GM18867 (cell line): Measurements from ENCODE around the gene RRP12.
"Not testable (repeated sequence)": the region's sequence is repeated elsewhere in the genome, so short reads cannot be mapped to it uniquely, and the experiment has no call there.

Experiments used
- ATAC-seq: cut with Tn5 transposase; IDR thresholded peaks from one replicate; pipeline ENCODE4 v1.9.1; 2021; ENCODE audit warnings: mild to moderate bottlenecking, moderate library complexity; ENCODE audit not compliant: unreplicated experiment

Gene RRP12

DNA sequence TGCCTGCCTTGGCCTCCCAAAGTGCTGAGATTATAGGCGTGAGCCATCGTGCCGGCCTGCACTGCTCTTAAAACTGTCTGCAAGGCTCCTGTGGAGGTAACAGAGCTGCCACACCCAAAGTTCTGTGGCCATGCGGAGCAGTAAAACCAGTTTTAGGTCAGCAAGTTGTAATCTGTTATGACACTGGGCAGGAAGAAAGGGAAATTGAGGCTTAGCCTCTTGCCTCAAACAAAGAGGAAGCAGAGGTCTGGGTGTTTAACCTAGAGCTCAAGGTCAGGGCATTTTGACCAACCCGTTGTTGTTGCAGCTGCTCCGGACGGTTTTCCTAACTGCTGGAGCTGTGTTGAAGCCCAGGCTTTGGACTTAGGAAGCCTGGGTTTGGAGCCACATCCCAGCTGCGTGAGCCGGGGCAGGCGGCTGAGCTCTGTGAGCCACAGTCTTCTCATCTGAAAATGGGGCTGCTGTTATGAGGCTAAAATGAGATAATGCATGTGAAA lies 7.4 kb upstream of the RRP12 start:
- ATAC-seq: no peak

GRCh38 chr10:97407952-97408248 lies 6.8 kb upstream of the RRP12 start:
- no peak for ATAC-seq

DNA sequence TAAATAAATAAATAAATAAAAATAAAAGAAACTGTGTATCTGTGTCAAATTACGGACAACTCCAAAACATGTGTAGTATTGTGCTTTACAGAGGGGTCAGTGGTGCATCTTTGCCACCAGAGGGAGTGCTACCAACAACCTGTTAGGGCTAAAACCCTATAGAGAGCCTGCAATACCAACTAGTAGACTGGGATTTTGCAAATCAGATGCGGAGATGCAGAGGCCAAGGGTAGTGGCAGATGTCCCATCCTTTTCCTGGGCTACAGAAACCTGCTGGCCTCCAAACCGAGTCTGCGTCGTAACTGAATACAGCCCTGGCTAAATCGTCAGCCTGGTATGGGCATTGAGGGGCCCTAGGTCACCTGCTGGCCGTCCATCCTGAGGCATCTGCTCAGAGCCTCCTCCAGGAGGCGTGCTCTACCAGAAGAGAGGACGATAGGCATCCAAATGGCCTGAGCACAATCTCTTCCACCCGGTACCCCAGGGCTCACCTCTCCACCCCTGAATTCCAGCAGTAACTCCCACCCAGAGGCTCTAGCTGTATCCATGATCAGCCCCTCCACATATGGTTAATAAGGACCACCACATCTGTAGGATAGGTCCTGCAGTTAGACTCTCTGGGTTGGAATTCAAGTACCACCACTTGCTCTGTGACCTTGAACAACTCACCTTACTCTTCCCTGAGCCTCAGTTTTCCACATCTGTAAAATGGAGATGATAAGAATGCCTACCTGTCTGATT lies 6.2 kb upstream of the RRP12 start:
- peak; percentile 90 for ATAC-seq

DNA sequence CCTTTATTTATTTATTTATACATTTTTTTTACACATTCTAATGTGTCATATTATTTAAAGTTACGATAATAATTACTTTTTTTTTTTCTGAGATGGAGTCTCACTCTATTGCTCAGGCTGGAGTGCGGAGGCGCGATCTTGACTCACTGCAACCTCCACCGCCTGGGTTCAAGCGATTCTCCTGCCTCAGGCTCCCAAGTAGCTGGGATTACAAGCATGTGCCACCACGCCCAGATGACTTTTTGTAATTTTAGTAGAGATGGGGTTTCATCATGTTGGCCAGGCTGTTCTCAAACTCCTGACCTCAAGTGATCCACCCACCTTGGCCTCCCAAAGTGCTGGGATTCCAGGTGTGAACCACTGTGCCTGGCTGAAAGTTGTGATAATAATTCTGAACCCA lies 5.3 kb upstream of the RRP12 start:
- not testable (repeated sequence) for ATAC-seq

- no peak for ATAC-seq
Measured at GRCh38 chr10:97406064-97406463, 4.9 kb upstream of the RRP12 start.

DNA sequence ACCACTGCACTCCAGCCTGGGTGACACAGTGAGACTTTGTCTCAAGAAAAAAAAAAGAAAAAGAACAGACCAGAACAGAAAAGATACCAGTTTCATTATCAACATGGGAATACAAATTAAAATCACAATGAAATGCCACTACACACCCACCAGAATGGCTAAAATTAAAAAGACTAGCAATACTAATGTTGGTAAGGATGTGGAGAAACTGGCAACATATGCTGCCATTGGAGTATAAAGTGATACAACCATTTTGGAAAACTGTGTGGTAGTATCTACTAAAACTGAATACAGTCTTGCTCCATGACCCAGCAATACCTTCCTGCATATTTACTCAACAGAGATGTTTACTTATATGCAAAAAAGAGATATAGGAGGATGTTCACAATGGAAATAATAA lies 2.9 kb upstream of the RRP12 start:
- ATAC-seq: no peak

DNA sequence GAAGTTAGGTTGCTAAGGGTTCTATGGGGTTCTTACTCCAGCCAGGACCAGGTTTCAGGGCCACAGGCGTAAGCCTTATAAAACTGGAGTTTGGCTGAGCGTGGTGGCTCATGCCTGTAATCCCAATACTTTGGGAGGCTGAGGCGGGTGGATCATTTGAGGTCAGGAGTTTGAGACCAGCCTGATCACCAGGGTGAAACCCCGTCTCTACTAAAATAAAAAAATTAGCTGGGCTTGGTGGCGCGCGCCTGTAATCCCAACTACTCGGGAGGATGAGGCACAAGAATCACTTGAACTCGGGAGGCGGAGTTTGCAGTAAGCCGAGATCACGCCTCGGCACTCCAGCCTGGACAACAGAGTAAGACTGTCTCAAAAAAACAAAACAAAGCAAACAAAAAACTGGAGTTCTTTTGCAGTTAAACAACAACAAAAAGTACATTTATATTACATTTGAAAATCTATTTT lies 347 bp upstream of the RRP12 start:
- ATAC-seq: no peak

DNA sequence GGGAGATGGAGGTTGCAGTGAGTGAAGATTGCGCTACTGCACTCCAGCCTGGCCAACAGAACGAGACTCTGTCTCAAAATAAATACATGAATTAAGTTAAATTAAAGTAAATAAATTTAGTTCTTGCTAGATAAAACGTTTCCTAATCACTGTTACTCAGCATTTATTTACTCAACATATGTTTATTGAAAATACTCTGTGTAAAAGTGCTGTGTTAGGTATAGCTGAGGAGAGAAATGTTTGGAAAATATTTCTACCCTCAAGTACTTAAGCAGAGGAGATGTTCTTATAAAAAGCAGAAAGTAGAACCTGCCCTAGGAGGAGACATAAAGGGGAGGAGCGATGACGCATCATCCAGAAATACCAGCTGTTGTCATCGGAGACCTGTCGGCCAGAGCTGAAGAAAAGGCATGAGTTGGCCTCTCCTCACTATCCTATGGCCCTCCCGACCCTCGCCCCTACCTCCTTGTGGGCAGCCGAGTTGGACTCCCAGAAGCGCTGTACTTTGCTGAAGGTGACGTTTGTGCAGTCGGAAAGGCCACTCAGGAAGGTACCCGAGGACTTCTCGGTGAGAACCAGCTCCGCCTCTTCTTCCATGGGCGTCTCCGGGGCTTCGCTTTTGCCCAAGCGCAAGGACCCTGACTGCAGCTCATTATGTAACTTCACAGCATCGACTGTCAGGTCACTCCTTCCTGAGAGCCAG lies 1.1 kb downstream of the RRP12 start:
- no peak for ATAC-seq

GRCh38 chr10:97396056-97396455 lies 5.1 kb downstream of the RRP12 start:
- no peak for ATAC-seq

DNA sequence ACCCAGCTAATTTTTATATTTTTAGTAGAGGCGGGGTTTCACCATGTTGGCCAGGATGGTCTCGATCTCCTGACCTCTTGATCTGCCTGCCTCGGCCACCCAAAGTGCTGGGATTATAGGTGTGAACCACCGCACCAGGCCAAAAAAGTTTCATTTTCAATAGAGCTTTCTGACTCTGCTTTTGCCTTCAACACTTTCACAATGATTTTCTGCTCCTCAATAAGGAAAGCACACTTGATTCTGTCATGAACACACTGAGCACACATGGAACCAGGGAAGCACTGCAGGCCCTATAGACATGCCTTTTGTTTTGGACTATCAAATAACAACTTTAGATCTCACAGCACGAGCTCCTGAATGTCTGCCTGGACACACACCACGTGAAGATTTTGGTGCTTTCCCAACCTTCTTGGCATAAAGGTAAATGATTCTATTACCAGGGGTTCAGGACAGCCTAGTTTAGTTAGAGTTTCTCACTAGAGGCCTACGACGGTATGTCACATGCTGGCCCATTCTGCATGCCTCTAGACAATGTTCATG lies 8.0 kb downstream of the RRP12 start:
- no peak for ATAC-seq

GRCh38 chr10:97390091-97390490 lies 11.0 kb downstream of the RRP12 start:
- no peak for ATAC-seq

DNA sequence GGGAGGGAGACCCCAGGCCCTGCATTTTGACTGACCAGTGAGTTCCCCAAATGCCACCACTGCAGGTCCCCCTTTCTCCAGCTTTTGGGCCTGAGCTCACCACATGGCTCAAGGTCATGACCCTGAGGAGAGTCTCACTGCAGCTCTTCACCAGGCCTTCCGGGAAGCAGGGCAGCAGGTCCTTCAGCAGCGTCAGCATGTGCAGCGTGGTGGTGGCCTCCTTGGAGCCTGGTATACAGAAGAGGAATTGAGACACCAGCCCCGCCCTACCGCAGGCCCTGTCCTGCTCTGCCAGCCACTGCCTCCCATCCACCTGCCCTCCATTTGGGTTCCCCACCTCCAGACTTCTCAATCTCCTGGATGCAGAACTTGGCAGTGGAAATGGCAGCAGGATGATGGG lies 13.0 kb downstream of the RRP12 start:
- ATAC-seq: no peak

- ATAC-seq: no peak
Measured at GRCh38 chr10:97385565-97385964, 15.6 kb downstream of the RRP12 start.

GRCh38 chr10:97384641-97385040 lies 16.5 kb downstream of the RRP12 start:
- no peak for ATAC-seq

GRCh38 chr10:97384156-97384555 lies 17.0 kb downstream of the RRP12 start:
- ATAC-seq: no peak

- ATAC-seq: no peak
Measured at GRCh38 chr10:97383159-97383558, 18.0 kb downstream of the RRP12 start.

DNA sequence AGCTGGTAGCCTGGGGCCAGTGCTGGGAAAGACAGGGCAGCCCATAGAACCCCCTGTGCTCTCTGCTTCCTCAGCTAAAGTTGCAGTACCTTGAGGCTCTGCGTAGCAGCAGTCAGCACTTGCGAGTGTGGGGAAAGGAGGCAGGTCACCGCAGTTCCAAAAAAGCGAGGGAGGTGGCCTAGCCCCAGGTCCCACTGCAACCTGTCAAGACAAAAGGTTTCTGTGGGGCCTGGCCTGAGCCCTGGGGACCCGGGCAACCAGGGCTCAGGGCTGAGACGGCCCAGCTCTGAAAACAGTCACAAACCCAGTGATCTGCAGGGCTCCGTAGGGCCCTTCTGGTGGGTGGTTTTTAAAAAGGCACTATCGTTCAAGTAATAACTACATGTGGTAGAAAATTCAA lies 19.5 kb downstream of the RRP12 start:
- ATAC-seq: no peak

DNA sequence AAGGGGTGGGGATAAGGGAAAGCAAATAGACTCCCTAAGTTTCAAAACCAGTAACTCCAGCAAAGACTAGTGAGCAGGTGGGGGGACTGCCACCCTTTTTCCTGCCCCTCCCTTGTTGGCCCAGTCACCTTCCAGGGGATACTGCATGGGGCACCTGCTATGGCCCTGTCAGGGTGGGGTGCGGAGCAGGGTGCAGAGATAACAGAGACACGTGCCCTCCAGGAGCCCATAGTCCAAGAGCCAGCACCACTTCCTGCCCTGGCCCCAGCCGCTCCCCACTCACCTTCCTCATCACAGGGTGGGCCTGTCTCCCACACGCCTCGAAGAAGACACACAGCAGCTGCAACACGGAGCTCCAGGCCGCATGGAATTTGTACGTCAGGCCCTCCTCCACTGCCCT lies 20.6 kb downstream of the RRP12 start:
- ATAC-seq: no peak

DNA sequence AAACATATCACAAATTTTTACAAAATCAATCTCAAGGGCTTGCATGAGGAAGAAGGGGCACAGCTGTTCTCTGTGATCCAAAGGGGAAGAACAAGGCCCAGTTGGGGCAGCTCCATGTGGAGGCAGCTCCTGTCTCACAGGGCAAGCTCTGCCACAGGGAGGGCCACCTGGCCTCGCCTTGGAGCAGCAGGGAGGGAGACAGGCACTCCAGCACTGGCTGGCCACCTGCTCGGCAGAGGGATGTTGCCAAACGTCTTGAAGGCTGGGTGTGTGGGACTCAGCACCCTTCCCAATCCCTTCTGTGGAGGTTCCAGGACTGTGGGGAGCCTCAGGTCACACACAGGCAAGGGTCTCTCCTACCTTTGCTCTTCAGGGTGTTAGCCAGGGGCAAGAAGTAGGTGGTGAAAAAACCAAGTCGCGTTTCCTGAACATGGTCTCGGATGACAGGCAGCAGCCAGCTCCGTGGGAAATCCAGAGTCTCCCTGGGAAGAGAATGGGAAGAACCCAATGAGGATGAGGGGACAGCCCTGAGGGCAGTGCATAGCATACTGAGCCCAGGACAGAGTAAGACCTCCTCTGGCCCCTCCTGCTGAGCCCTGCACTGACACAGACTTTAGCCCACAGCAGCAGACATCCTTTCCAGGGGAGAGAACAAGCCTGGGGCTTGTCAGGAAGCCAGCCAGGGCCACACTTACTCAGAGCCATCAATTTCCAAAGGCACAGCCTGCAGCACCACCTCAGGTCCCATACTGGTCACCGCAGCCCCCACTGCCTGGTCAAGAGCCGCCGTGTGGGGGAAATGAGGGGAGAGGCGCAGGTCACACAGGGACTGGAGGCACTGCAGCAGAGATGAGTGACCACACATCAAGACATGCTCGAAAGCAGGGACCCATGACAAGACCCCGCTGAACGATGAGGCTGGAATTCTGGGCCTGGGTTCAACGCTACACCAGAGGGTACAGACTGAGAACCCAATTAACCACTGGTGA lies 21.9 kb downstream of the RRP12 start:
- no peak for ATAC-seq

GRCh38 chr10:97376413-97376812 lies 24.7 kb downstream of the RRP12 start:
- no peak for ATAC-seq

DNA sequence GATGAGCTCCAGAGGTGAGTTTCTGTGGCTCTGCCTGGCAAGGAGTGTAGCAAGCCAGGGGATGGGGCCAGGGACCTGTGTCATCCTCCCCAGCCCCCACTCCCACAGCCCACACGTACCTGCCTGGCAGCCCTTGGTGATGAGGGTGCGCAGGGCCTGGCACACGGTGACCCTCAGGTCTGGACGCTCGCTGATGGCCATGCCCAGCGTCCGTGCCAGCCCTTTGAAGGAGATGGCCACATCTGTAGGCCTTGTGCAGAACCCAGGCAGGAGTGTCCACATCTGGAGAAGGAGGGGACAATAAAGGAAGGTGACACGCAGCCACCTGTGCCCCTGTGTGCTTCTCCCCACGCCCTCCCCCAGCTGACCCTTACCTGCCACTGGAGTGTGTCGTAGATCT lies 27.7 kb downstream of the RRP12 start:
- ATAC-seq: no peak
